HG03558 (cell line): ENCODE data around the gene FAM20B.

Experiments
- ATAC-seq: cut with Tn5 transposase; IDR thresholded peaks from one replicate; pipeline ENCODE4 v1.9.1; 2021; ENCODE audit warnings: moderate number of reproducible peaks; ENCODE audit not compliant: unreplicated experiment; ENCODE audit errors: extremely low read depth

FAM20B gene

DNA sequence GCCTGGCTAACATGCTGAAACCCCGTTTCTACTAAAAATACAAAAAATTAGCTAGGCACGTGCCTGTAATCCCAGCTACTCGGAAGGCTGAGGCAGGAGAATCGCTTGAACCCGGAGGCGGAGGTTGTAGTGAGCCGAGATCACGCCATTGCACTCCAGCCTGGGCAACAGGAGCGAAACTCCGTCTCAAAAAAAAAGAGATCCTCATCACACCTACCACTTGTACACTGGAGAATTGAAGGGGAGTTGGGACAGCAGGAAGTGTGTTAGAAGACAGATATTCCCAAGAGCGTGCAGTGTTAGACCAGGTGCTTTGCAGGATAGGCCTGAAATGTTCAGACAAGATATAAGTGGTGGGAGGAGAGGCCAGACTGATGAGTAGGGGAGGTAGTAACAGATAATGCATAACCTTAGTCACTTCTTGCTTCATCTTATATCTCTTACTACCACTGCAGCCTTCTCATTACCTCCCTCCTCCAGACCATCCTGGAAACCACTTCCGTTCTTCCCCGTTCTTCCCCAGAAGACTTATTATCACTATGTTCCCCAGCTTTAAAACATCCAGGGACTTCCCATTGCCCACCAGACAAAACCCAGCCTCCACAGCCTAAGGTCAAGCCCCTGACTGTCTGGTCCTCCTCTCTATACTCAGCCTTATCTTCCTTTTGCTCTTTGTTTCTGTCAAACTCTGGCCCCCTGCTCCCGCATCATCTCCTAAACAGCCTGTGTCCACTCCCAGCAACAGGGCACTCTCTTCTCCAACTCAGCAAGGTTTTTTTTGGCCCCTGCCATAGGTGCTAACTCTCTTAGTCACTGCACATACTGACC is 21.3 kb downstream of the FAM20B start:
- ATAC-seq: no peak

GRCh38 chr1:179047636-179047997 is 21.9 kb downstream of the FAM20B start:
- ATAC-seq: no peak

- no peak for ATAC-seq
Observed at GRCh38 chr1:179048339-179049124, 22.8 kb downstream of the FAM20B start.

- no peak for ATAC-seq
Observed at GRCh38 chr1:179052776-179053175, 27.1 kb downstream of the FAM20B start.

DNA sequence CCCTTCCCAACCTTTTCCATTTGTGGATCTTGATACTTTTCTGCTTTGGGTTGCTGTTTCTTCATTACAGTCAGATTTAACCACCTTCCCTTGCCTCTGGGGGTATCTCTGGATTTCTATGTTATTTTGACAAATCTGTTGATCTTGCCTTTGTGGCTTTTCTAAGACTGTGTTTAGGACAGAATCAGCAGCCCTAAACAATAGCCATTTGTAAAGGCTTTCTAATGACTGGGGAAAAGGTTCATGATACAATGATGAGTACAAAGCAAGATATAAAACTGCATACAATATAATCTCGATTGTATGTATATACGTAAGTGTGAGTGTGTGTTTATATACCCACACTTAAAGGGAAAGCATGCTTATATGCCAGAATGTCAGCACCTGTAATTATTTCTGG is 27.8 kb downstream of the FAM20B start:
- ATAC-seq: no peak

DNA sequence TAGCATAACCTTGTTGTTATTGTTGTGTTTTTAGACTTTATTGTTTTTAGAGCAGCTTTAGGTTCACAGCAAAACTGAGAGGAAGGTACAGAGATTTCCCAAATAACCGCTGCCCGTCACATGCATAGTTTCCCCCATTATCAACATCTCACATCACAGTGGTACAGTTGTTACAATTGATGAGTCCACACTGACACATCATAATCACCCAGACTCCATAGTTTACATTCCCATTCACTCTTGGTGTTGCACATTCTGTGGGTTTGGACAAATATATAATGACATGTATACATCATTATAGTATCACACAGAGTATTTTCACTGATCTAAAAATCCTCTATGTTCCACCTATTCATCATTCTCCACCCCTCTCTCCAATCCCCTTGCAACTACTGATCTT is 30.2 kb downstream of the FAM20B start:
- no peak for ATAC-seq

DNA sequence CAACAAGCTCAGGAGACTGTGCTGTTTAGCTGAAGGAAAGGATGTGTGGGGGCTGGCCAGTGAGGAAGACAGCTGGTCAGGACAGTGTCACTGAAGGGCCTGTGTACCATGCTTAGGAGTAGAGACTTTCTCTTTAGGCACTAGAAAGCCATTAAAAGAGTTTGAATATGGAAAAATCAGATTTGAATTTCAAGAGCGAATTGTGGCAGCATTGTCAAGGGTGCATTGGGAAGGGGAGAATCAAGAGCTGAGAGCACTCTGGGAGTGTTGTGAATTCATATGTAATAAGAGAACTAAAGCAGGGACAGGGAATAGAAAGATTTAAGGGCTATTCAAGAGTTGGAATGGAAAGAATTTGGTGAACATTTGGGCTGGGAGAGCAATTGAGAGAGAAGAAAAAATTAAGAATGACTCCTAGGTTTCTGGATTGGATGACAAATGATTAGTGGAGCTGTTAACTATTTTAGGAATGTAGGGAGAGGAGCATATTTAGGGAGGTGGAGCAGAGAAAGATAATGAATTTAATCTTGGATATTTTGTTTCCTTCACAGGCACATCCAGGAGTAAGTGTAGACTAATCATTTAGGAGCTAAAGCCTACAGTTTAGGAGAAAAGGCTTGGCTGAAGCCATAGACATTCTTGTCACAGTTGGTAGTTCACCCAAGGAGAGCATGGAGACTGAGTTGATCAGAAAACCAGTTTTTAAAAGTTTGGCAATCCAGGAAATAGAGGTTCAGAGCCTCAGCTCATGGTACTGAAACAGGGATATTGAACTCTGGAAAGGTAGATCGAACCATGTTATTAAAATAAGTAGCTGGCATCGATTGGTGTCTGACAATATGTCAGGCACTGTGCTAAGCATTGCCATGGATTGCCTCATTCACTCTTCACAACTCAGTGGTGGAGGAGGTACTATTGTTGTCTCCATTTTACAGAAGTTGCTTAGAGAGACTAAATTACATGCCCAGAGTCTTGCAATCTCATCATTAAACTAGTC is 33.1 kb downstream of the FAM20B start:
- no peak for ATAC-seq

- no peak for ATAC-seq
Observed at GRCh38 chr1:179061360-179062282, 35.9 kb downstream of the FAM20B start.

DNA sequence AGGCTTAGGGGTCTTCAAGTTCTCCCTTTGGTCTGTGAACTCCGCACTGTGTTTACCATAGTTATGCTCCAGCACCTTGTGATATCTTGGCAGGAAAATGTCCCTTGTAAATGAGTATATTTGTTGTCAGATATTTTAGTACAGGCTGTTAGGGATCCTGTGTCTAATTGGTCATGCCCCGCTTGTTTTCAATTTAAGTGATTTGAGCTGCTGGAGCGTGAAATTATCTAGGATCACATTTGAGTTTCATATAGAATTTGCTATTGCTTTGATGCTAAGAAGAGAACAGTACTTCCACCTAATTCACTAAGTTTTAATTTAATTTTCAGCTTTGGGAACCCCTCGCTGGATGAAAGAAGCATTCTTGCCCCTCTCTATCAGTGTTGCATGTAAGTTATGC is 40.8 kb downstream of the FAM20B start:
- no peak for ATAC-seq

- ATAC-seq: no peak
Observed at GRCh38 chr1:179077396-179077795, 51.7 kb downstream of the FAM20B start.

DNA sequence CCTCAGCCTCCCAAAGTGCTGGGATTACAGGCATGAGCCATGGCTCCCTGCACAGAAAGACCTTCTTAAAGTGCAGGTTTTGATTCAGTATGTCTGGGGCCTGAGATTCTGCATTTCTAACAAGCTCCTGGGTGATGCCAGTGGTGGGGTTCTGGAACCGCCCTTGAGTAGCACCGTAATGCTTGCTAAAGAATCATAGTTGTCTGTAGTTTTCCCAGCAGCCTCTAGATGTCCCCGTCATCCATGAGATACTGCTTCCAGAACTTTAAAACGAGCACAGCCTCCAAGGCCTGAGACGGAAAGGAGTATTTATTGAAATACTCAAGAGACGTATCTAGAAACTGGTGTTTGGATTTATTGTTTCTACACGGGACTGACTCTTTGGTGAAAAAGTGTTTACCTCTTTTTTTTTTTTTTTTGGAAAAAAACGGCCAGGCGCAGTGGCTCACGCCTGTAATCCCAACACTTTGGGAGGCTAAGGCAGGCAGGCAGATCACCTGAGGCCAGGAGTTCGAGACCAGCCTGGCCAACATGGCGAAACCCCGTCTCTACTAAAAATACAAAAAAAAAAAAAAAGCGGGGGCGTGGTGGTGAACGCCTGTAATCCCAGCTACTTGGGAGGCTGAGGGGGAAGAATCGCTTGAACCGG is 53.5 kb downstream of the FAM20B start:
- no peak for ATAC-seq

DNA sequence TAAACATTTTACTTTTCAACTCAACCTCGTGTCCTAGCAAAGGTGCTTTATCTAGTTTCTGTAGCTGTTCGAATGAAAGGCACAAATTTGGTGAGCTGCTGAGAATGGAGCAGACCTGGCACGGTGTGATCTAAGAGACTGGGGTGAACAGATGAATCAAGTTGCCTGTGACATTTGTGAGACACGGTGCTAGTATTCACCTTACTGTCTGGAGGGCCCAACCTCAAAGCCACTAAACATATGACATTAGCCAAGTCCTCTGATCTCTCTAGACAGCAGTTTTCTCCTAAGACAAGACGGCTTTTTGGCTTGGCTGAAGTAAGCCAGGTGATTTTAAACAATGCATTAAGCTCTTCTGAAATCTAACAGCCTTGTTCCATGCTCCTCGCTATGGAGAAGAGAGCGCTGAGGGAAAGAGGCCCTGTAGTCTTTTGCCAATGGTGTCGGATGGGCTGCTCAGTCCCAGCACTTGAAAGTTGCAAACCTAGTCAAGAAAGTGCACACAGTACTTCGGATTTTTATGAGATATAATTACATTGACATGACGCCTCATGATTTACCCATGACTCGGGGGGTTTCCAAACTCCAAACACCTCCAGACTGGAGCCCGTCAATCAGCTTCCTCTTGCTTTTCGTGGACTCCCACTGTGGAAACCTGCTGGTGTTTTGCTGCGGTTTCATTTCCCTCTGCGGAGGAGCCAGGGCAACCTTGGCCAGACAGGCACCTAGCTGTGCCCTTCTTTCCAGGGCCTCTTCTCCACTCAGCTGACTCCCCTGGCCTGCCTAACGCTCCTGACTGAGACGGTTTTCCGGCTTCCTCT is 55.4 kb downstream of the FAM20B start:
- ATAC-seq: peak; percentile 12

GRCh38 chr1:179081687-179082332 is 56.1 kb downstream of the FAM20B start, which contains the start of gene TOR3A:
TOR3A (plus strand) TSS chr1:179082070; CDS start chr1:179082129, 59 bp downstream.
- ATAC-seq: peak; percentile 78

- ATAC-seq: no peak
Observed at GRCh38 chr1:179082333-179082998, 56.8 kb downstream of the FAM20B start.

DNA sequence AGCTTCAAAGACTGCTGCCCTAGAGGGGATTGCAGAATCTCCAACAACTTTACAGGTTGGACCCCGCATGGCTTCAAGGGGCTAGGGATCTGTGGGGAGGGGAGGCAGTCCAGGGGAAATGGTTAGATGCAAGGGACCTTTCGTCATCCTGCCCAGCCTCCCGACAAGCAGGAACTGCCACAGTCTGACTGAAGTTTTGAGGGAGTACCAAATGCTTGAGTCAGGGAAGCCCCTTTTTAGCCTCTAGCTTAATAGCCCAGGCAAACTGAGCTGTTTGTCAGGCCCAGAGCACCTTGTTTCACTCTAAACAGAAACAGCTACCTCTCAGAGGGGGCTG is 57.3 kb downstream of the FAM20B start:
- ATAC-seq: no peak

DNA sequence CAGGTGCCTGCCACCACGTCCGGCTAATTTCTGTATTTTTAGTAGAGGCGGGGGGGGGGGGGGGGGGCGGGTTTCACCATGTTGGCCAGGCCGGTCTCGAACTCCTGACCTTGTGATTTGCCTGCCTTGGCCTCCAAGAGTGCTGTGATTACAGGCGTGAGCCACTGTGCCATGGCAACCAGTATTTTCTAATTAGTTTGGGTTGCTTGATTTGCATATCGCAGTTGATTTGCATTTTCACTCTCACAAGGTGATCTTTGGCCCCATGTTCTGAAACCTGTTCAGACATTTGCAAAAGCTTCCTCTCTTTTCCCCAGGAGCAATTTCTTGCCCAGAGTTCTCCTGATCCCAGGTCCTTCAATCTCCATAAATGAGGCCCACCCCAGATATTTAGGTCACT is 57.8 kb downstream of the FAM20B start:
- ATAC-seq: no peak

DNA sequence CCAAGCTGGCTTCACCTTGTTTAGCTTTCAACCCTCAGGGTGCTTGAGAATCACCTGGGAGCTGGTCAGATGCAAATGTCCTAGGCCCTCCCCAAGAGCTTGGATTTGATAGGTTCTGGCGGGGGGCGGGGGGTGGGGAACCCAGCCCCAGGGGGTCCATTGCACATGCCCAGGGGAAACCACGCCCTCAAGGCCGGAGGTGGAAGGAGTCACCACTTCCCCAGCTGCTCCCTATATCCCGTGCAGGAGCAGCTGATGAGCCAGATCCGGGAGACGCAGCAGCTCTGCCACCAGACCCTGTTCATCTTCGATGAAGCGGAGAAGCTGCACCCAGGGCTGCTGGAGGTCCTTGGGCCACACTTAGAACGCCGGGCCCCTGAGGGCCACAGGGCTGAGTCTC is 62.0 kb downstream of the FAM20B start:
- ATAC-seq: no peak
